ENCODE results near the gene STX18. TPM values are rescaled to one million over a fixed set of nuclear protein-coding genes. Genes with fewer than 3 reads are reported as not detected.

The STX18 gene
- total RNA-seq, 1 experiment from 2014 or later: 20.9 TPM

GRCh38 chr4:4419896-4420295 is 122.0 kb downstream of the STX18 start:
- no peak for TF ChIP-seq CTCF (conservative IDR thresholded peaks at IDR 0.05)
- Histone ChIP-seq H3K23me2 (ENCODE audit: insufficient read length, low read depth, low read length, poor library complexity, severe bottlenecking) (no peaks in the 10 kb centered on the region), H2BK120ac (ENCODE audit: low read depth, low read length, poor library complexity, severe bottlenecking) (no peak overlapping the region), H4K20me1 (ENCODE audit: control insufficient read depth, insufficient read depth, insufficient read length) (peaks cover 2% of the 10 kb centered on the region), H3K56ac (ENCODE audit: insufficient read length, low read depth, low read length) (no peak overlapping the region), H3K23ac (ENCODE audit: insufficient read length, low read depth, low read length) (no peak overlapping the region), H3K27me3 (ENCODE audit: insufficient read depth, low read length) (no peaks in the 10 kb centered on the region), H2BK12ac (ENCODE audit: insufficient read length, low read depth, low read length) (no peak overlapping the region), H3K14ac (ENCODE audit: insufficient read depth, low read length) (no peak overlapping the region), H3K9ac (ENCODE audit: extremely low read depth, insufficient read length, low read length) (no peak overlapping the region), H3K79me1 (ENCODE audit: insufficient read depth, low read depth, low read length, poor library complexity, severe bottlenecking) (no peaks in the 10 kb centered on the region), H4K8ac (replicated peaks; ENCODE audit: insufficient read length, low read depth, low read length) (no peak overlapping the region), H3K9me3 (ENCODE audit: control insufficient read depth, low read depth, low read length) (no peaks in the 10 kb centered on the region), H3K27ac (ENCODE audit: insufficient read length, low read depth, low read length) (no peak overlapping the region), H3K18ac (ENCODE audit: insufficient read length, low read depth, low read length) (no peak overlapping the region), H3K79me2 (ENCODE audit: insufficient read depth, low read length) (no peaks in the 10 kb centered on the region), H3K4ac (ENCODE audit: low read depth, low read length) (no peak overlapping the region), H4K5ac (ENCODE audit: insufficient read length, low read depth, low read length) (no peak overlapping the region), H3K4me1 (ENCODE audit: insufficient read depth, low read length) (peaks cover 14% of the 10 kb centered on the region; the same call in 1 of the 2 replicates), H3K4me2 (ENCODE audit: insufficient read depth, insufficient read length, low read length) (no peak overlapping the region), H2BK15ac (ENCODE audit: low read depth, low read length) (no peak overlapping the region), H2BK5ac (ENCODE audit: insufficient read length, low read length) (no peak overlapping the region), H3T11ph (ENCODE audit: low read length) (no peak overlapping the region), H4K91ac (ENCODE audit: insufficient read length, low read depth, low read length) (no peak overlapping the region), H2AFZ (ENCODE audit: low read length) (no peak overlapping the region), H2AK5ac (ENCODE audit: insufficient read length, low read length) (no peak overlapping the region), H2BK20ac (ENCODE audit: low read depth, low read length, poor library complexity, severe bottlenecking) (no peak overlapping the region)
- no CpG with 5 or more reads among the region's 12 CpGs for whole genome bisulfite sequencing (ENCODE audit: extremely low coverage, insufficient read length, low lambda C conversion rate)
- no peak for DNase-seq
- Mint-ChIP-seq H3K27ac (peak overlapping the region in 1 of 3 experiments; percentile 73; a peak in 1 of 7 replicates), H3K4me1 (peaks cover 18 to 19% of the 10 kb centered on the region in 2 experiments), H3K27me3 (ENCODE audit: low read depth) (no peaks in the 10 kb centered on the region), H3K36me3 (ENCODE audit: insufficient read depth in 1 of 3, low read depth in 3 of 3) (peaks cover 17 to 39% (median 35%) of the 10 kb centered on the region in 3 experiments), H3K9me3 (no peaks in the 10 kb centered on the region; a peak in 1 of 5 replicates), H3K4me3 (no peak overlapping the region)
